Cardiac septum (tissue), 1 donor: ENCODE results near the gene CLCNKB. TPM values are rescaled to one million over a fixed set of nuclear protein-coding genes. Genes with fewer than 3 reads are reported as not detected.

Source experiments
- DNase-seq: peaks from one replicate; pipeline ENCODE4 v3.0.0-alpha.2; 2020; ENCODE audit warnings: low spot score
- intact Hi-C: fragments of 100-400 bp; cut with DNase I; formaldehyde crosslinking; loops from one replicate; pipeline ENCODE4 v1.14.0; 2022
- total RNA-seq: library from RNA; stranded (reverse); fragmentation: NEBNext Ultra II Directional; extraction: Animal tissue kit (Norgen Biotek cat#: 25700); gene quantifications from one replicate; pipeline ENCODE4 v1.2.1, GENCODE V29; 2021
- donor health status: DM: no; HTN: no; CAD: no.

Gene CLCNKB
- total RNA-seq, 1 donor from 2014 or later: 2.0 TPM

GRCh38 chr1:16083486-16083885, 39.9 kb downstream of the CLCNKB start:
- intact Hi-C loops: loop anchor here (1.0 to 2.0 kb wide), 3 partner anchors 71 to 279 kb away; no protein-coding TSS in a partner anchor
- no peak for DNase-seq

GRCh38 chr1:16085522-16085921, 41.9 kb downstream of the CLCNKB start:
- DNase-seq: no peak
- intact Hi-C loops: no loop called here

- intact Hi-C loops: no loop called here
- no peak for DNase-seq
Observed at GRCh38 chr1:16087733-16088132, 44.2 kb downstream of the CLCNKB start.

- intact Hi-C loops: no loop called here
- no peak for DNase-seq
Observed at GRCh38 chr1:16088351-16088911, 44.8 kb downstream of the CLCNKB start.

GRCh38 chr1:16088996-16089395, 45.4 kb downstream of the CLCNKB start:
- no peak for DNase-seq
- intact Hi-C loops: no loop called here

- no peak for DNase-seq
- intact Hi-C loops: no loop called here
Observed at GRCh38 chr1:16090076-16090826, 46.7 kb downstream of the CLCNKB start.

GRCh38 chr1:16091296-16091695, 47.7 kb downstream of the CLCNKB start:
- no peak for DNase-seq
- intact Hi-C loops: no loop called here

- no peak for DNase-seq
- intact Hi-C loops: no loop called here
Observed at GRCh38 chr1:16092097-16092922, 48.7 kb downstream of the CLCNKB start.

GRCh38 chr1:16092923-16093511, 49.4 kb downstream of the CLCNKB start:
- no peak for DNase-seq
- intact Hi-C loops: no loop called here

GRCh38 chr1:16093611-16094010, 50.0 kb downstream of the CLCNKB start:
- intact Hi-C loops: no loop called here

GRCh38 chr1:16094453-16095158, 51.0 kb downstream of the CLCNKB start:
- DNase-seq: no peak
- intact Hi-C loops: no loop called here

More at GRCh38 chr1:16093611-16094010, 50.0 kb downstream of the CLCNKB start:
- DNase-seq: no peak

GRCh38 chr1:16095447-16095846, 51.9 kb downstream of the CLCNKB start:
- no peak for DNase-seq
- intact Hi-C loops: no loop called here

GRCh38 chr1:16099412-16099811, 55.8 kb downstream of the CLCNKB start:
- DNase-seq: no peak
- intact Hi-C loops: no loop called here

- DNase-seq: no peak
- intact Hi-C loops: no loop called here
Observed at GRCh38 chr1:16101623-16102022, 58.0 kb downstream of the CLCNKB start.

Other genes with a start within 250 kb of the CLCNKB start
- 4.9 TPM for gene UQCRHL, start 236.1 kb upstream of the CLCNKB start, total RNA-seq
- 37.8 TPM for gene SPEN, start 196.1 kb upstream of the CLCNKB start, total RNA-seq
- 24.9 TPM for gene ZBTB17, start 67.7 kb upstream of the CLCNKB start, total RNA-seq
- not detected for gene SRARP, start 39.5 kb upstream of the CLCNKB start, total RNA-seq
- 3,889 TPM for gene HSPB7, start 25.7 kb upstream of the CLCNKB start, total RNA-seq
- gene CLCNKA, start 21.7 kb upstream of the CLCNKB start, total RNA-seq: 1.2 TPM
- gene FAM131C, start 29.9 kb downstream of the CLCNKB start, total RNA-seq: 3.0 TPM
- 26.1 TPM for gene EPHA2, start 112.3 kb downstream of the CLCNKB start, total RNA-seq
- gene ARHGEF19, start 168.9 kb downstream of the CLCNKB start, total RNA-seq: 1.3 TPM
- gene CPLANE2, start 193.4 kb downstream of the CLCNKB start, total RNA-seq: 10.6 TPM